K562 (cell line): ENCODE data around the gene MAP2K7. TPM values are rescaled to one million over a fixed set of nuclear protein-coding genes. Genes with fewer than 3 reads are reported as not detected.

Experiments used
- ATAC-seq: fragments of 200-7000 bp; cut with Tn5 transposase; 3 replicates; pipeline ENCODE4 v1.9.1; 2020; ENCODE audit warnings: moderate library complexity
- BruUV-seq: library from RNA; stranded (reverse); fragments of 400-500 nt; replicated peaks from 2 replicates; lab custom pipeline; 2021; lab: Mats Ljungman, UMichigan
- CTCF ChIA-PET: fragments of 300-600 bp; formaldehyde crosslinking; extraction: SDS; loops from one replicate; lab custom pipeline; 2021; ENCODE audit warnings: low intra/inter-chr PET ratio; lab: Yijun Ruan, JAX
- POLR2A ChIA-PET: fragments of 300-600, 350-650 bp; sonication (Branson Sonifier 250); formaldehyde crosslinking; extraction: SDS; loops from one replicate; lab custom pipeline; 2021; ENCODE audit warnings: antibody characterized with exemption, inconsistent platforms; lab: Yijun Ruan, JAX
- DNase-seq, 4 experiments: peaks; one replicate each; pipeline versions ENCODE4 v3.0.0 to v3.0.0-alpha.2; 2011 to 2018; ENCODE audit warnings: low spot score in 3 of 4, mixed read lengths in 3 of 4; ENCODE audit errors: extremely low read depth in 1 of 4
- FAIRE-seq: peaks from 2 replicates; lab custom pipeline; 2011; peaks lifted over from hg19 to GRCh38; lab: Jason Lieb, UNC
- H2AFZ ChIP-seq: 2 replicates; pipeline ENCODE4 v1.6.0; 2011; ENCODE audit warnings: low read depth, low read length, control low read depth, inconsistent platforms
- H3K27ac ChIP-seq: fragments of 200-600 bp; 3 replicates; pipeline ENCODE4 v1.8.0; 2011; ENCODE audit warnings: low read depth, mild to moderate bottlenecking, control low read depth, inconsistent platforms, low read length, moderate library complexity, mixed read lengths; ENCODE audit errors: extremely low read depth
- H3K27me3 ChIP-seq, 2 experiments: fragments of 300-600 bp in 1 of 2; 2 replicates in 1 of 2; 3 replicates in 1 of 2; pipeline versions ENCODE4 v1.6.0 to v1.8.0; 2011; ENCODE audit warnings: inconsistent platforms in 2 of 2, low read length in 2 of 2, mild to moderate bottlenecking in 1 of 2, mixed read lengths in 1 of 2, moderate library complexity in 1 of 2; ENCODE audit not compliant: control insufficient read depth in 2 of 2, insufficient read depth in 2 of 2
- H3K36me3 ChIP-seq: fragments of 300-600 bp; 3 replicates; pipeline ENCODE4 v1.8.0; 2011; ENCODE audit warnings: mild to moderate bottlenecking, low read length, inconsistent platforms; ENCODE audit not compliant: control insufficient read depth, insufficient read depth
- H3K4me1 ChIP-seq, 2 experiments: fragments of 200-600 bp in 1 of 2; replicated peaks in 1 of 2; 2 replicates in 1 of 2; 3 replicates in 1 of 2; pipeline versions ENCODE4 v1.5.1 to v1.8.0; 2011; ENCODE audit warnings: inconsistent platforms in 2 of 2, low read length in 2 of 2, mild to moderate bottlenecking in 1 of 2, mixed read lengths in 1 of 2, moderate library complexity in 1 of 2; ENCODE audit not compliant: control insufficient read depth in 2 of 2, insufficient read depth in 2 of 2
- H3K4me2 ChIP-seq: 2 replicates; pipeline ENCODE4 v1.6.1; 2011; ENCODE audit warnings: low read length, control low read depth, inconsistent platforms, mixed read lengths; ENCODE audit not compliant: insufficient read depth
- H3K4me3 ChIP-seq: fragments of 200-600 bp; sonication (generic), shearing (Covaris generic); 2 replicates; pipeline ENCODE4 v1.5.1; 2016; ENCODE audit warnings: control low read depth, inconsistent platforms
- H3K79me2 ChIP-seq: fragments of 200-600 bp; 3 replicates; pipeline ENCODE4 v1.8.0; 2011; ENCODE audit warnings: low read length, inconsistent platforms; ENCODE audit not compliant: control insufficient read depth, insufficient read depth
- H3K9ac ChIP-seq, 2 experiments: 2 replicates each; pipeline versions ENCODE4 v1.6.0 to v1.6.1; 2011; ENCODE audit warnings: low read depth in 2 of 2, low read length in 2 of 2, control low read depth in 1 of 2, inconsistent platforms in 1 of 2, mild to moderate bottlenecking in 1 of 2, mixed read lengths in 1 of 2; ENCODE audit not compliant: insufficient read depth in 1 of 2
- H3K9me1 ChIP-seq: one replicate; pipeline ENCODE4 v1.6.0; 2011; ENCODE audit warnings: inconsistent platforms, mild to moderate bottlenecking, low read length, moderate library complexity; ENCODE audit not compliant: control insufficient read depth, insufficient read depth
- H3K9me3 ChIP-seq: replicated peaks from 2 replicates; pipeline ENCODE4 v1.5.1; 2011; ENCODE audit warnings: low read depth, low read length, inconsistent platforms; ENCODE audit not compliant: control insufficient read depth, insufficient read depth
- H4K20me1 ChIP-seq: replicated peaks from 2 replicates; pipeline ENCODE4 v1.6.1; 2011; ENCODE audit warnings: low read length, inconsistent platforms, mixed read lengths; ENCODE audit not compliant: control insufficient read depth, insufficient read depth
- BCL6 ChIP-seq: fragments of 250-450 bp; sonication (Bioruptor Pico); IDR thresholded peaks from 2 replicates; pipeline ENCODE4 v1.4.0; 2020
- CSDE1 ChIP-seq, 2 experiments: fragments of 450-650 bp; IDR thresholded peaks; 2 replicates each; pipeline ENCODE4 v1.6.1; 2016; ENCODE audit warnings: mild to moderate bottlenecking in 1 of 2
- E2F8 ChIP-seq: fragments of 450-650 bp; IDR thresholded peaks from 2 replicates; pipeline ENCODE4 v1.7.1; 2018; ENCODE audit warnings: mild to moderate bottlenecking, low read depth; ENCODE audit not compliant: partially characterized antibody
- MECOM ChIP-seq: fragments of 250-450 bp; sonication (Bioruptor Pico); IDR thresholded peaks from 2 replicates; pipeline ENCODE4 v1.8.0; 2022; ENCODE audit warnings: inconsistent platforms
- NCOA1 ChIP-seq: fragments of 450-650 bp; IDR thresholded peaks from 2 replicates; pipeline ENCODE4 v1.6.1; 2016; ENCODE audit warnings: low read depth
- NFATC3 ChIP-seq: fragments of 450-650 bp; IDR thresholded peaks from 2 replicates; pipeline ENCODE4 v1.6.1; 2017; ENCODE audit warnings: mild to moderate bottlenecking
- POLR2G ChIP-seq: fragments of 200-400 bp; formaldehyde crosslinking; IDR thresholded peaks from 2 replicates; pipeline ENCODE4 v1.6.1; 2017; ENCODE audit warnings: low read depth, mild to moderate bottlenecking, antibody characterized with exemption, low read length, moderate library complexity
- RBFOX2 ChIP-seq: fragments of 200-400 bp; formaldehyde crosslinking; IDR thresholded peaks from 2 replicates; pipeline ENCODE4 v1.6.1; 2017; ENCODE audit warnings: low read depth, mild to moderate bottlenecking, low read length, moderate library complexity
- RBM39 ChIP-seq: fragments of 200-400 bp; formaldehyde crosslinking; optimal IDR thresholded peaks from 2 replicates; pipeline ENCODE3; 2018; ENCODE audit warnings: low read depth, low read length
- ZBTB33 ChIP-seq: sonication (generic); formaldehyde crosslinking; IDR thresholded peaks from 2 replicates; pipeline ENCODE4 v1.8.1; 2023; ENCODE audit warnings: mild to moderate bottlenecking, missing genetic modification reagents
- ZNF133 ChIP-seq: fragments of 250-450 bp; sonication (Bioruptor Pico); IDR thresholded peaks from 2 replicates; pipeline ENCODE4 v1.4.0; 2020; ENCODE audit warnings: mild to moderate bottlenecking
- ZNF316 ChIP-seq: fragments of 450-650 bp; IDR thresholded peaks from 2 replicates; pipeline ENCODE4 v1.6.1; 2016
- ZNF384 ChIP-seq: IDR thresholded peaks from 2 replicates; pipeline ENCODE4 v1.6.1; 2012; ENCODE audit warnings: low read depth, low read length, improper control_type of control experiment
- ZNF79 ChIP-seq: fragments of 250-450 bp; sonication (Bioruptor Pico); IDR thresholded peaks from 2 replicates; pipeline ENCODE4 v1.4.0; 2020; ENCODE audit warnings: low read depth, mild to moderate bottlenecking, moderate library complexity
- WGBS: fragments of 100-300 bp; shearing (Covaris generic); methylation state at CpG from one replicate; pipeline ENCODE4 v1.1.6; 2016; ENCODE audit warnings: low coverage, mixed read lengths; ENCODE audit not compliant: insufficient coverage; ENCODE audit errors: missing lambda C conversion rate; 5-methylcytosine and 5-hydroxymethylcytosine counted together
- in situ Hi-C: fragments of 300-500 bp; cut with MboI; formaldehyde crosslinking; loops from 4 replicates; pipeline ENCODE4 v1.15.0; 2018; ENCODE audit warnings: inconsistent platforms, mixed read lengths
- intact Hi-C: fragments of 100-400 bp; cut with micrococcal nuclease; formaldehyde crosslinking; loops from 2 replicates; pipeline ENCODE4 v1.14.2; 2022
- polyA plus RNA-seq, 8 experiments: library from polyadenylated mRNA; depleted of rRNA in 4 of 8; stranded (reverse) in 5 of 8; unstranded in 3 of 8; fragments of >200 nt; fragmentation: Nextera tagmentation in 2 of 8; fragmentation: Illumina TruSeq in 1 of 8; extraction: Ambion mirVana in 2 of 8; extraction: Trizol in 1 of 8; gene quantifications; 2 replicates each; pipeline versions ENCODE4 v1.2.1 to v1.2.3, GENCODE V29; 2011 to 2014; ENCODE audit warnings: inconsistent platforms in 1 of 8, missing spikeins in 1 of 8
- total RNA-seq, 7 experiments: library from RNA; depleted of rRNA in 6 of 7; stranded (reverse); fragments of >200 nt in 6 of 7; fragmentation: Illumina TruSeq in 2 of 7; extraction: Trizol in 2 of 7; gene quantifications; 2 replicates each; pipeline versions ENCODE4 v1.2.1 to v1.2.3, GENCODE V29; 2011 to 2021; ENCODE audit warnings: low replicate concordance in 1 of 7

The MAP2K7 gene
- total and polyA plus RNA-seq, 9 of the 15 experiments (the other 6 are each of a cell fraction or from before 2014, with no cell fraction given): 0.51 to 45.8 (median 14.1) TPM

- no peak for FAIRE-seq
- no peak for TF ChIP-seq E2F8
- peak; percentile 52; the same call in 1 of the 2 replicates for TF ChIP-seq ZBTB33 (CRISPR knock-in tag)
- TF ChIP-seq NCOA1: no peak
- no peak for TF ChIP-seq ZNF79 (CRISPR knock-in tag)
- TF ChIP-seq MECOM (CRISPR knock-in tag): no peak
- no peak for TF ChIP-seq BCL6 (CRISPR knock-in tag)
- no peak for TF ChIP-seq NFATC3
- no peak for TF ChIP-seq ZNF316
- TF ChIP-seq POLR2G: peak; percentile 52
- peak; percentile 55 for TF ChIP-seq RBFOX2
- no peak for TF ChIP-seq RBM39
- TF ChIP-seq ZNF384: no peak
- TF ChIP-seq ZNF133: no peak
- no peak for TF ChIP-seq CSDE1 (IDR thresholded peaks at IDR 0.05)
Observed at GRCh38 chr19:7910321-7911161, 6.9 kb downstream of the MAP2K7 start.

More at GRCh38 chr19:7910321-7911161, 6.9 kb downstream of the MAP2K7 start:
- in situ Hi-C loops: no loop called here
- no peak for DNase-seq
- H3K9ac ChIP-seq: no peak overlapping the region
- H2AFZ ChIP-seq: no peak overlapping the region
- no peak overlapping the region for H3K4me2 ChIP-seq
- H3K4me3 ChIP-seq: no peak overlapping the region
- H3K4me1 ChIP-seq: peaks cover 0 to 84% of the 10 kb centered on the region in 2 experiments; a peak in 3 of 5 replicates
- BruUV-seq: no TSS peak
- intact Hi-C loops: no loop called here
- H3K36me3 ChIP-seq: peaks cover 53% of the 10 kb centered on the region; the same call in 1 of the 3 replicates
- H3K9me3 ChIP-seq: no peaks in the 10 kb centered on the region
- CTCF ChIA-PET: no interaction called here
- POLR2A ChIA-PET: interaction anchor here (0.6 to 2.1 kb wide), 2 partner anchors 10 to 41 kb away, joined by 3 to 13 read pairs; partner anchors contain the start of gene SNAPC2
- 90% methylated on average over 26 of the region's 54 CpGs for WGBS
- H4K20me1 ChIP-seq: no peaks in the 10 kb centered on the region
- no peak for ATAC-seq
- H3K27ac ChIP-seq: no peak overlapping the region
- no peaks in the 10 kb centered on the region for H3K27me3 ChIP-seq
- peaks cover 28% of the 10 kb centered on the region for H3K79me2 ChIP-seq
- no peaks in the 10 kb centered on the region for H3K9me1 ChIP-seq
